Nucleus accumbens (tissue), 56 donors: ENCODE data around the gene DNAJB9.
A peak's percentile ranks its signal among the peaks of the same experiment; 100 is the strongest.
"Not testable (repeated sequence)": the region's sequence is repeated elsewhere in the genome, so short reads cannot be mapped to it uniquely, and the experiment has no call there.

Experiments
- DNase-seq, 56 donors: peaks; one replicate each; lab custom pipeline; 2025; lab: John Stamatoyannopoulos, UW

The DNAJB9 gene

DNA sequence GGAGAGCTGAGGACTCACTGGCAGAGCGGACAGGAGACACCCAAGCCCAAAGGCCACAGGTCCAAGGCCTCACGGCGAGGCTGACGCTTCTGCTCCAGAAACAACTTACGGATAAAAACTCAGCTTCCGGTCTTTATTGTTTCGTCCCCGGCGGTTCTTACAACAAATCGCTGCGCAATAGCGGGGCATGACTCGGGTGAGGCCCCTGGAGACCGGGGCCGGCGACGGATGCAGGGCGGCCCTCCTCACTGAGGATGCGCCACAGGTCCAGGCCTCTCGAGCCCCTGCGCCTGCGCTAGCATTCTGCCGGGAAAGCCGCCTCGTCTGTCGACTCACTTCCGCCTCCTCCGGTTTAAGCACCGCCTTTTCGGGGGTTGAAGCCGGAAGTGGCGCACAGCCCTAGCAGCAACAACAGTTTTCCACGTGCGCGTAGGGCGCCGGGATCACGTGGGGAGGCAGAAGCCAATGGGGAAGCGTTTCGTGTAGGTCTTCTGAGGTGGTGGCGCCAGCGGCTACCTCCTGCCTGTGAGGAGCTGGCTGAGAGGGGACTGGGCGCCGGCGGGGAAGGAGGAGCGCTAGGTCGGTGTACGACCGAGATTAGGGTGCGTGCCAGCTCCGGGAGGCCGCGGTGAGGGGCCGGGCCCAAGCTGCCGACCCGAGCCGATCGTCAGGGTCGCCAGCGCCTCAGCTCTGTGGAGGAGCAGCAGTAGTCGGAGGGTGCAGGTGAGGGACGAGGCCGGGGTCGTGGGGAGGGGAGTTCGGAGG is at the start of gene DNAJB9, which contains the start of gene THAP5:
Gene DNAJB9 (plus strand): TSS at position 494 of the 765 bp plus-strand sequence. CDS start 1,853 bp downstream, outside the sequence.
Gene THAP5 (minus strand): TSS at position 326 of the 765 bp plus-strand sequence. CDS start 137 bp downstream, at position 189.
- peak; percentile 92 to 100 (median 99) for DNase-seq

DNA sequence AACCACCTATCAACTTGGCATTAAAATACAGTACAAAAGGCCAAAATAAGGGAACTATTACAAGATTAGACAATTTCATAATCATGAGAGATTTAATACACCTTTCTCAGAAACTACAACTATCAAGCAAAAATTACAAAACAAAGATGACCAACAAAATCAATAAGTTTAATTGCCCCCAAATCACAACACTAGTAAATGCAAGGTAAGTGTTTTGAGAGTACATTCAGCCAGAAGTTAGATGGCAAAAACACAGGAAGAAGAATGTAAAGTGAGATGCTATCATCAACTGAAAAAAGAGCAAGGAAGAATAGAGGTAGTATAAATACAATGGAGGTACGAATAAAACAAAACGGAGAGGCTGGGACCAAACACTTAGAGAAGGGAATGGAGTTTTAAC is 46.9 kb upstream of the DNAJB9 start:
- no peak for DNase-seq

DNA sequence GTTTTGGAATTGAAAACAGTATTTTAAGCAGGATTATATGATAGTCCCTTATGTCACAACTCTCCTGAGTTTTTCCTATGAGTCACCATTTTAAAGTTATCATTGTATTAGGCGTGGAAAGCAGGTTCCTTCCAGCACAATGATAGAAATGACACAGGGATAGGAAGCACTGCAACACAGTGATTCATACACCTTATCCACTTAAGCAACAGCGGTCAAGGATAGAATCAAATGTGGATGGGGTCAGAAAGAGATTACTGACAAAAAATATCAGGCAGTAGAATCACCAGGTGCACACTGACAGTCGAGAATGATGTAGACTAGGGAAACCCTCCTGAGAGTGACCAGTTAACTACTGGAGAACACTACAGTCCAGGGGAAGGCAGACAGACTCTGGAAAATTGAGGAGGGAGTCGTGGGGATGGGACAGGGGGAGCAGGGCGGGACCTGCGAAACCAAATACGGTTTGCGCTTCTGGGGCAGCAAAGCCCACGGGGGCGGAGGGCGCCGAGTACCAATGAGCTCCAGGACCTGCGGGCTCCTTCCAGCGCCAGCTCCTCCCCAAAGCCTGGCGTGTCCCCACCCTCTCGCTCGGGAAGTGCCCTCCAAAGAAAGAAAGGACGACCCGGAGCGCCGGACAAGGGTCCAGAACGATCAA is 44.2 kb upstream of the DNAJB9 start:
- peak in 8 of 56 donors; percentile 82 to 93 (median 86) for DNase-seq

DNA sequence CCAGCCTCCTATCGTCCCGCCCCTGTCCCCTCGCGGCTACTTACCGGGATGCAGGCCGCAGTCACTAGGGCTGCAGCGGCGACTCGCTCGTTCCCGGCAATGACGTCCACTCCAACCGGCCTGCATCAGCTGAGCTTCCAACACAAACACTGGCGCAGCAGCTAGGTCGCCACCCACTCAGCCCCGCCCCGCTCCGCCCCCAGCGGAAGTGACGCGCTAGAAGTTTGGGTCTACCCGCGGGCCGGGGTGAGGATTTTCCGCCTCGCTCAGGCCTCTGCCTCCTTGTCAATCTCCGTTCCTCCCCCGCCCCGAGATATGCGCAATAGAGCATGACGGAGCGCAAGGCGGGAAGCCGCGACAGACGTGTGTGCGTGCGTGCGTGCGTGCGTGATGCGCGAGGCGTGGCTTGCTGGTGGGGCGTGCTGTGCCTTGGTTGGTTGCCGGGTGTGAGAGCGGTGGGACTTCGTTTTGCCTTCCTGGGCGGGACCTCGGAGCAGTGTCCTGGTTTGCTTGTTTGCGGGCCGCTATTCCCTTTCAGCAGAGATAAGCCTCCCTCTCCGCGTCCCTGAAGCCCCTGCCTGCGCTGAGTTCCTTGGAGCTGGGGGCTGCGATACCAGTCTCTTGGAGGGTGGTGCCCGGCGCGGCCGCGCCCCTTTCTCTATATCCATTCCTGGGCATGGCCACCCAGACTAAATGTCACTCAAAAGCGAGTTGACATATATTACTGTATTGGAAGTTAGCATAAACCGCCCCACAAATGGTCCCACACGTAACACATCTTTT is 43.5 kb upstream of the DNAJB9 start, which contains the start of gene PNPLA8:
Gene PNPLA8 (minus strand): TSS at position 151 of the 783 bp plus-strand sequence. CDS start 10,644 bp downstream, outside the sequence.
- DNase-seq, result peak; percentile 94 to 100 (median 100)

DNA sequence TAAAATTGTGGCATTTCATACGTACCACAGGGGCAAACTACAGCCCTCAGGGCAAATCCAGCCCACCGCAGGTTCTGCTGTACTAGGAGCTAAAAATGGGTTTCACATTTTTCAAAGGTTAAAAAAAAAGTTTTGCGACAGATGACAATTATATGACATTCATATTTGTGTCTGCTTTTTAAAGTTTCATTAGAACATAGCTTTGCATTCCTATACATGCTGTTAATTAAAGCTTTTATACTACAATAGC is 43.0 kb upstream of the DNAJB9 start:
- no peak for DNase-seq

DNA sequence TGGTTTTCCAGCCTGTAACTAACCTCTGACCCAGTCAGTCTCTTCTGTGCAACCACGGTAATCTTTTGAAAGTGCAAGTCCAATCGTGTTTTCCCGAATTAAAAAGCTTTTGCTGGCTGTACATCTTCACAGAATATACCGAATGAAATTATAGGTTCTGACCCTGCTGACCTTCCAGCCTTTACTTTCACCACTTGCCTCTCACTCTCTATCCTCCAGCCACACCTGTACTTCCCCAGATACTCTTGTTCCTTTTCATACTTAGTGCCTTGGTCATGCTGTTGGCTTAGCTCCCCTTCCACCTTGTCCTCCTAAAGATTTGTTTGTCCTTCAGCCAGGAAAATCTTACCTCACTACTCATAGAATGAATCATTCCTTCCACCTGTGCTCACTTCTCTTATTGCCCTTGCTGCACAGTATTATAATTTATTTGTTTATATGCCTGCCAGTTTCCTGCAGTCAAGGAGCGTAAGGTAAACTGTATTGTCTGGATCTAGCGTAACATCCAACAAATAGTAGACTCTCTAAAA is 41.4 kb upstream of the DNAJB9 start:
- no peak for DNase-seq

DNA sequence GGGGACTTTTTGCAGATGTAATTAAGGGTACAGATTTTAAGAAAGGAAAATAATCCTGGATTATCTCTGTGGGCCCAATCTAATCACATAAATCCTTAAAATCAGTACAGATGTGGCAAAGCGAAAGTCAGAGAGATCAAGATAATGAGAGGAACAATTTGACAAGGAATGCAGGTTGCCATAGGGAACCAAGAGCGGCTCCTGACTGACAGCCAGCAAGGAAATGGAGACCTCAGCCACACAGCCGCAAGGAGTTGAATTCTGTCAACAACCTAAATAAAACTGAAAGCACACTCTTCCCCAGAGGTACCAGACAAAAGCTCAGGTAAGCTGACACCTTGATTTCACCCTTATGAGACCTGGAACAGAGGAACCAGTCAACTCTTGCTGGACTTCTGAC is 40.3 kb upstream of the DNAJB9 start:
- DNase-seq, result no peak

DNA sequence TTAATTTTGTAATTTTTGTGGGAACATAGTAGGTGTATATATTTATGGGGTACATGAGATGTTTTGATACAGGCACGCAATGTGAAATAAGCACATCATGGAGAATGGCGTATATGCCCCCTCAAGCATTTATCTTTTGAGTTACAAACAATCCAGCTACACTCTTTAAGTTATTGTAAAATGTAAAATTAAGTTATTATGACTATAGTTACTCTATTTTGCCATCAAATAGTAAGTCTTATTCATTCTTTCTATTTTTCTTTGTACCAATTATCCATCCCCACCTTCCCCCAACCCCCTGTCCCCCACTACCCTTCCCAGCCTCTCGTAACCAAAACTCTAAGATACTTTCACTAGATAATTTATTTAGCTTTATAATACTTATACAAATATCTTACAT is 36.0 kb upstream of the DNAJB9 start:
- no peak for DNase-seq

DNA sequence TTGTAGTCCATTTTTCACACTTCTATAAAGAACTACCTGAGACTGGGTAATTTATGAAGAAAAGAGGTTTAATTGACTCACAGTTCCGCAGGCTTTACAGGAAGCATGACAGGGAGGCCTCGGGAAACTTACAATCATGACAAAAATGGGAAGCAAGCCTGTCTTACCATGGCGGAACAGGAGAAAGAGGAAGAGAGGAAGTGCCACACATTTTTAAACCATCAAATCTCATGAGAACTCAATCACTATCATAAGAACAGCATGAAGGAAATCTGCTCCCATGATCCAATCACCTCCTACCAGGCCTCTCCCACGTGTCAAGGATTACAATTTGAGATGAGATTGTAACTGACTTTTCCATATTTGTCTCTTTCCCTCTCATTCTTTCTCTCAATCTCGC is 34.4 kb upstream of the DNAJB9 start:
- DNase-seq, result no peak

DNA sequence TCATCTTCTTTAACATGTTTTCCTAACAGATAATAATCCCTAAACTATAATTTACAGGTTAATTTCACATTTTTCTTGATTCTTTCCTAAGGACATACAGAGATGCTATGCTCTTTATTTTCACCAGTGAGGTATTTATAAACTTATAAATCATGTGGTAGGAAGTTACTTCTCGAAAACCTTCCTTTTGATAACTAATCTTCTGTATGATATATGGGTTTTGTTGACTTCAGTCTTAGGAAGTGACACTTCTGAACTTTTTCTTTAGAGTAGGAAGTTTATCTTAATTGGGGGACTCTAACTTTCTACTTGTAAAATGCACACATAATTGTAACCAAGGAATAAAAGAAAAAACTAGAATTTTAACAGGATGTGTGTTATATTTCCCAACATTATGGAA is 33.9 kb upstream of the DNAJB9 start:
- no peak for DNase-seq

DNA sequence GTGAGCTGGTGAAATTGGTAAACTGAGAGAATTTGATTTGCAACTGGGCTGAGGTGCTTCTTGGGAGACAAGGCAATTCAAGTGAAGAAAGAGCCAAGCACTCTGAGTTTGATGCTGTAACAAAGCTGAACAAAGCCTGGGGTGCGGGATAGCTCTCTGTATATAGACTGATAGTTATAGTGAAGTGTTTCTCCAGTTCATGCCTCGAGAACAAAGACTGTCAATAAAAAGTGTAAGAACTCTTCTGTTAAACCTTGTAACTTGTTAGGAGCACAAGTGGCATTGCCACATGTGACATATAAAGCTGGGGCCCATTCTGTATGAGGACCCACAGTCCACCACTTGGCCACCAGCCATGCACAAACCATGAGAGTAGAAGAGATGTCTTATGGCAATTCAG is 32.4 kb upstream of the DNAJB9 start:
- DNase-seq, result no peak

DNA sequence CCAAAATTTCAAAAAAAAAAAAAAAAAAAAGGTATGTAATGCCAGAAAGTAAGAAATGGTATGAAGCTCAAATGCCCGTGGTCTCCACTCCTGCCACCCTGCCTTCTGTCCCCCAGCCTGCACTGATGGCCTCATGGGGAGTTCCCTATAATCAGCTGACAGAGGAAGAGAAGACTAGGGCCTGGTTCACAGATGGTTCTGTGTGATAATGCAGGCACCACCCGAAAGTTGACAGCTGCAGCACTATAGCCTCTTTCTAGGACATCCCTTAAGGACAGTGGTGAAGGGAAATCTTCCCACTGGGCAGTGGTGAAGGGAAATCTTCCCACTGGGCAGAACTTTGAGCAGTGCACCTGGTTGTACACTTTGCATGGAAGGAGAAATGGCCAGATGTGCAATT is 31.4 kb upstream of the DNAJB9 start:
- not testable (repeated sequence) for DNase-seq

DNA sequence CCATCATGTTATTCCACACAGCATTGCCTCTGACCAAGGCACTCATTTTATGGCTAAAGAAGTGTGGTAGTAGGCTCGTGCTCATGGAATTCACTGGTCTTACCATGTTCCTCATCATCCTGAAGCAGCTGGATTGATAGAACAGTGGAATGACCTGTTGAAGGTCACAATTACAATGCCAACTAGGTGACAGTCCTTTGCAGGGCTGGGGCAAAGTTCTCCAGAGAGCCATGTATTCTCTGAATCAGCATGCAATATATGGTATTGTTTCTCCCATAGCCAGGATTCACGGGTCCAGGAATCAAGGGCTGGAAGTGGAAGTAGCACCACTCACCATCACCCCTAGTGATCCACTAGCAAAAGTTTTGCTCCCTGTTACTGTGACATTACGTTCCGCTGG is 31.0 kb upstream of the DNAJB9 start:
- DNase-seq, result not testable (repeated sequence)

DNA sequence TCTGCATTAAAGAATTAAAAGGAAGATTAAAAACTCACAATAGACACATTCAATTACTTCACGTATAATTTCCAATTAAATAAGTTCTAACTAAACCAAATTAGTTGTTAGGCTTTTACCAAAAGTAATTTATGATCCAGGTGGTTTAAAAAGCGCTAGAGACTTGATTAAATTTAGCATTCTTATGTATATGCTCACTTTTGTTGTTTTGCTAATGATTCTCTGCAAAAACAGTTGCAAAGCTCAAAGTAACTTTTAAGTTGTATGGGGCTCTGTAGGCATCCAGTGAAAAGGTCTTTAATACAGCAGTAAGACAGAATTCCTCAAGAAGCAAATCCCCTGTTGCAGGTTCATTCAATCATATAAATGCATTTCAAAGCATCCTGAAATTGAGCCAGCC is 28.2 kb upstream of the DNAJB9 start:
- no peak for DNase-seq

DNA sequence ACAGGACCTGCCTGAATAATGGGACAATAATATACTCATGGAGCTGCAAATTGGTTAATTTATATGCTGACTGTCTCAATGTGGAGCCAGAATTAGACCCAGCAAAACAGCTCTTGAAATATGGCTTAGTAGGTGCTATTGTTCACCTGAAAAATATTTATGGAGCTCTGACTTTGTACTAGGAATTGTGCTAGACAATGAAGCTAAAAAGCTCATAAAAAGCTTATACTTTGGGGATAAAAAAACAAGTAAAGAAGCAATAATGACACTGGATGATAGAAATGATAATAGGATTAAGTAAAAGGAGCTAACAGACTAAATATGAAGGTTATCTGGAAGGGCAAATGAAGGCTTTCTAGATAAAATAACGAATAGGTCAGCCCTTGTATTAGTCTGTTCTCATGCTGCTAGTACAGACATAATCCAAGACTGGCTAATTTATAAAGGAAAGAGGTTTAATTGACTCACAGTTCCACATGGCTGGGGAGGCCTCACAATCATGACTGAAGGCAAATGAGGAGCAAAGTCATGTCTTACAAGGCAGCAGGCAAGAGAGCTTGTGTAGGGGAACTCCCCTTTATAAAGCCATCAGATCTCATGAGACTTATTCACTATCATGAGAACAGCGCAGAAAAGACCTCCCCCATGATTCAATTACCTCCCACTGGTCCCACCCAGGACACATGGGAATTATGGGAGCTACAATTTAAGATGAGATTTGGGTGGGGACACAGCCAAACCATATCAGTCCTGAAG is 21.4 kb upstream of the DNAJB9 start:
- not testable (repeated sequence) for DNase-seq

DNA sequence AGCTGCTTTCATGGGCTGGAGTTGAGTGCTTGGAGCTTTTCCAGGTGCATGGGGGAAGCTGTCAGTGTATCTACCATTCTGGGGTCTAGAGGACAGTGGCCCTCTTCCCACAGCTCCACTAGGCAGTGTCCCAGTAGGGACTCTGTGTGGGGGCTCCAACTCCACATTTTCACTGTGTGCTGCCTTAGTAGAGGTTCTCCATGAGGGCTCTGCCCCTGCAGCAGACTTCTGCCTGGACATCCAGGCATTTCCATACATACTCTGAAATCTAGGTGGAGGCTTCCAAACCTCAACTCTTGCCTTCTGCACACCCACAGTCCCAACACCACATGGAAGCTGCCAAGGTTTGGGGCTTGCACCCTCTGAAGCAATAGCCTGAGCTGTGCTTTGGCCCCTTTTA is 13.0 kb upstream of the DNAJB9 start:
- DNase-seq, result not testable (repeated sequence)

DNA sequence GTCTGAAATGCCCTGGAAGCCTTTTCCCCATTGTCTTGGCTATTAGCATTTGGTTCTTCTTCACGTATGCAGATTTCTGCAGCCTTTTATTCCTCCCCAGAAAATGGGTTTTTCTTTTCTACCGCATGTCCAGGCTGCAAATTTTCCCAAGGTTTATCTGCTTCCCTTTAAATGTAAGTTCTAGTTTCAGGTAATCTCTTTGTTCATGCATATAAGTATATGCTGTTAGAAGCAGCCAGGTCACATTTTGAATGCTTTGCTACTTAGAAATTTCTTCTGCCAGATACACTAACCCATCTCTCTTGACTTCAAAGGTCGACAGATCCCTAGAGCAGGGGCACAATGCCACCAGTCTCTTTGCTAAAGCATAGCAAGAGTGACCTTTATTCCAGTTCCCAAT is 12.5 kb upstream of the DNAJB9 start:
- no peak for DNase-seq

DNA sequence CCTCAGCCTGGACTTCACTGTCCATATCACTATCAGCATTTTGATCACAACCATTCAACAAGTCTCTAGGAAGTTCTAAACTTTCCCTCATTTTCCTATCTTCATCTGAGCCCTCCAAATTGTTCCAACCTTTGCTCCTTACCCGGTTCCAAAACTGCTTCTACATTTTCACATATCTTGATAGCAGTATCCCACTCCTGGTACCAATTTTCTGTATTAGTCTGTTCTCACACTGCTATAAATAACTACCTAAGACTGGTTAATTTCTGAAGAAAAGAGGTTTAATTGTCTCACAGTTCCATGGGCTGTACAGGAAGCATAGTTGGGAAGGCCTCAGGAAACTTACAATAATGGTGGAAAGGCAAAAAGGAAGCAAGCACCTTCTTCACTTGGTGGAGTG is 12.1 kb upstream of the DNAJB9 start:
- no peak for DNase-seq

DNA sequence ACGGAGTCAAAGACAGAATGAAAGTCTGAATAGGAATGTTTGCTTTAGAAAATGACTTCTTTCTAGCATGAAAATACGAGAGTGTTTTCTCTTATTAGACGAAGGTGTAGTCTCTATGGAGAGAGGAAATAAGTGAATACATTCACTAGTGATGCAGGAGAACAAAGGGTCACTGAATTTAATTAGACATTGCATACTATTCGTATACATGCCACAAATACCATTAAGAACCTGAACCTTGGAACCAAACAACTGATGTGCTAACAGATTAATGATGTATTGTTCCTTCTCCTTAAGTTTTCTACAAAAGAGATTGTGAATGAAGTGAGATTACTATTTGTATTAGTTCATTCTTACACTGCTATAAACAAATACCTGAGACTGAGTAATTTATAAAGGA is 10.4 kb upstream of the DNAJB9 start:
- no peak for DNase-seq

DNA sequence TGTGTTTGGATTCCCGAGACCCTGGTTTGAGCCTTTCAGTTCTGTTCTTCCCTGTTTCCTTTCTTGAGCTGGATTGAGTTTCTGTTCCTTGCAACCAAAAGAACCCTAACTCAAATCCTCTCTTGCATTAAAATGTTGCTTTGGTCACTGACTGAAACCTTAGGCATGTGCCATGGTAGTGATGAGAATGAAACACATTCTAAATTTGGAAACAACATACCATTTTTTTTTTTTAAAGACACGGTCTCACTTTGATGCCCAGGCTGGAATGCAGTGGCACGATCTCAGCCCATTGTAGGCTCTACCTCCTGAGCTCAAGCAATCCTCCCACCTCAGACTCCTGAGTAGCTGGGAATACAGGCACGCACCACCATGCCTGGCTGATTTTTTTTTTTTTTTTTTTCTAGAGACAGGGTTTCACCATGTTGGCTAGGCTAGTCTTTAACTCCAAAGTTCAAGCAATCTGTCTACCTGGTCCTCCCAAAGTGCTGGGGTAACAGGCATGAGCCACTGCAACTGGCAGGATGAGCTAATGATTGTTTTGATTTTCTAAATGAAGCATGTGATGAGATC is 8.5 kb upstream of the DNAJB9 start:
- no peak for DNase-seq
